Chondrocyte (in vitro differentiated cells): Measurements from ENCODE around the gene C2CD3. TPM values are rescaled to one million over a fixed set of nuclear protein-coding genes. Genes with fewer than 3 reads are reported as not detected.

Experiments used
- DNase-seq: peaks from one replicate; pipeline ENCODE4 v3.0.0; 2021; ENCODE audit warnings: mixed read lengths, low spot score
- H3K27ac Mint-ChIP-seq: one replicate; pipeline ENCODE4 v1.8.0; 2021; ENCODE audit warnings: mild to moderate bottlenecking, moderate library complexity, mixed read lengths; ENCODE audit not compliant: unreplicated experiment
- H3K27me3 Mint-ChIP-seq: 2 replicates; pipeline ENCODE4 v1.8.0; 2021; ENCODE audit warnings: low read depth, mixed read lengths
- H3K36me3 Mint-ChIP-seq: 2 replicates; pipeline ENCODE4 v1.8.0; 2021; ENCODE audit warnings: low read depth, mixed read lengths
- H3K4me1 Mint-ChIP-seq: 2 replicates; pipeline ENCODE4 v1.8.0; 2021; ENCODE audit warnings: low read depth, mild to moderate bottlenecking, mixed read lengths
- H3K4me3 Mint-ChIP-seq: one replicate; pipeline ENCODE4 v1.8.0; 2021; ENCODE audit warnings: mild to moderate bottlenecking, moderate library complexity, mixed read lengths; ENCODE audit not compliant: unreplicated experiment
- H3K9me3 Mint-ChIP-seq: 2 replicates; pipeline ENCODE4 v1.8.0; 2021; ENCODE audit warnings: low read depth, mixed read lengths
- total RNA-seq: library from RNA; stranded (reverse); gene quantifications from 3 replicates; pipeline ENCODE4 v1.2.1, GENCODE V29; 2021
- TF ChIP-seq, protein P1 (sequence below): fragments of 200-600 bp; sonication (generic); IDR thresholded peaks from 2 replicates; pipeline ENCODE4 v1.5.0; 2021; ENCODE audit warnings: antibody characterized with exemption, mild to moderate bottlenecking, moderate library complexity

Gene C2CD3
- total RNA-seq, 1 donor from 2014 or later: 14.7 TPM

DNA sequence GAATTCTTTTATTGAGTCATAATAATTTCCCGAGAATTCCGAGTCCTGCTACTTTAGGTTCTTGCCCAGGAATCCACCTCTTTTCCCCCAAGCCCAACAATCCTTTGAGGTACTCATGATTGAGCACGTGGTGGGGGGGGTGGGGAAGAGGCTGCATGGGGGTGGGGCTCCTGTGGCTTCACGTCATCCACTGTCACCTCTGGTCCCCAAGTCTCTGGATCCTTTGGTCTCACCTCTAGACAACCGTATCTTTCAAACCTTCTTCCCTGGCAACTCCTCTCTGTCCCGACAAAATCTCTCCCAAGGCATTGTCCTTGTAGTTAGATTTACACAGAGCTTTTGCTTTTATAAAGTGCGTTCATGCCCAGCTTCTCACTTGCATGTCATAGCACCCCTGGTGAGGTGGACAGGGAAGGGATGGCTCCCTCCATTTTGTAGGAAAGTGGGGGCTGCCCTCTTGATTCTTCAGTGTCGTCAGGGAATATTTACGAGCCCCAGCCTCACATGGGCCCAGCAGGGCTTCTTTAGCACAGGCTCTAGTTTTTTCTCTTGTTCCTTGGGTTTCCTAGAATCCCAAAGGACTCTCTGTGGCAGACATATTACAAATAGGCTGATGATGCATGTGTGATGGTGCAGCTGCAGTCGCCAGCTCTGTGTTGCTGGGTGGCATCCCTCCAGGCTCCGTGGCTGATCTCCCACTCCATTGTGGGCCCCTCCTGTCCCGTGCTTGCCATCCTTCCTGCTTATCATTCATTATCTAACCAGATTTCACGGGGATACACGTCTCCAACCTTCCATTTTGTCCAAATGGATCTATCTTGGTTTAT is 170.3 kb downstream of the C2CD3 start:
- Mint-ChIP-seq H3K4me1 (no peaks in the 10 kb centered on the region), H3K27me3 (no peaks in the 10 kb centered on the region), H3K4me3 (no peak overlapping the region), H3K36me3 (peaks cover 5% of the 10 kb centered on the region), H3K27ac (no peak overlapping the region), H3K9me3 (no peaks in the 10 kb centered on the region)
- TF ChIP-seq, protein P1, sequence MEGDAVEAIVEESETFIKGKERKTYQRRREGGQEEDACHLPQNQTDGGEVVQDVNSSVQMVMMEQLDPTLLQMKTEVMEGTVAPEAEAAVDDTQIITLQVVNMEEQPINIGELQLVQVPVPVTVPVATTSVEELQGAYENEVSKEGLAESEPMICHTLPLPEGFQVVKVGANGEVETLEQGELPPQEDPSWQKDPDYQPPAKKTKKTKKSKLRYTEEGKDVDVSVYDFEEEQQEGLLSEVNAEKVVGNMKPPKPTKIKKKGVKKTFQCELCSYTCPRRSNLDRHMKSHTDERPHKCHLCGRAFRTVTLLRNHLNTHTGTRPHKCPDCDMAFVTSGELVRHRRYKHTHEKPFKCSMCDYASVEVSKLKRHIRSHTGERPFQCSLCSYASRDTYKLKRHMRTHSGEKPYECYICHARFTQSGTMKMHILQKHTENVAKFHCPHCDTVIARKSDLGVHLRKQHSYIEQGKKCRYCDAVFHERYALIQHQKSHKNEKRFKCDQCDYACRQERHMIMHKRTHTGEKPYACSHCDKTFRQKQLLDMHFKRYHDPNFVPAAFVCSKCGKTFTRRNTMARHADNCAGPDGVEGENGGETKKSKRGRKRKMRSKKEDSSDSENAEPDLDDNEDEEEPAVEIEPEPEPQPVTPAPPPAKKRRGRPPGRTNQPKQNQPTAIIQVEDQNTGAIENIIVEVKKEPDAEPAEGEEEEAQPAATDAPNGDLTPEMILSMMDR: no peak
- DNase-seq: no peak

DNA sequence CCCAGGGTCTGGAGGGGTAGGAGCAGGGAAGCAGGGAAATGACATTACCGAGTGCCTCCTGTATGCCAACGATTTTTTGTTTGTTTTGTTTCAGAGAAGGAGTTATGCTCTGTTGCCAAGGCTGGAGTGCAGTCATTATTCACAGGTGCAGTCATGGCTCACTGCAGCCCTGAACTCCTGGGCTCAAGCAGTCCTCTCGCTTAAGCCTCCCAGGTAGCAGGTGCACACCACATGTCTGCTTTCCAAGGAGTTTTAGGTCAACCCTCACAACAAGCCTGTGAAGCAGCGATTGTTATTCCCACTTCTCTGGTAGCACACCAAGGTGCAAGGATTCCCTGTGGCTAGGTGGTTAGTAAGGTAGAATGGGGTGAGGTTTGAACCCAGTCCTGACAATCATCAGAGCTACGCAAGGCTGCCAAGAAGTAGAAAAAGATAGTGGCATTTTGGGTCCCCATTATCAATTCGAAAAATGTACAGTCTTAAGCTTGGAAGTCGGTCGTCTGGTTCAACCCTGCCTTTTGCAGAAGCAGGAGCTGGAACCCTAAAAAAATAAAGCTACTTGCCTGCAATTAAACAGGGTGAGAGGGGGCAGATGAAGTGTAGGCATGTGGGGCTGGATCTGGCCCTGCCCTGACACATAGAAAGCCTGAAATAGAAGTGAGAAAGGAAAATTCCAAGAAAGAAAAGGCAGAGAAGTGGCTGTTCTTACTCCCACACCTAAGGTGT is 171.1 kb downstream of the C2CD3 start:
- Mint-ChIP-seq H3K4me3 (no peak overlapping the region), H3K36me3 (peaks cover 5% of the 10 kb centered on the region), H3K4me1 (no peaks in the 10 kb centered on the region), H3K9me3 (no peaks in the 10 kb centered on the region), H3K27me3 (no peaks in the 10 kb centered on the region), H3K27ac (no peak overlapping the region)
- TF ChIP-seq, protein P1: no peak
- DNase-seq: no peak

DNA sequence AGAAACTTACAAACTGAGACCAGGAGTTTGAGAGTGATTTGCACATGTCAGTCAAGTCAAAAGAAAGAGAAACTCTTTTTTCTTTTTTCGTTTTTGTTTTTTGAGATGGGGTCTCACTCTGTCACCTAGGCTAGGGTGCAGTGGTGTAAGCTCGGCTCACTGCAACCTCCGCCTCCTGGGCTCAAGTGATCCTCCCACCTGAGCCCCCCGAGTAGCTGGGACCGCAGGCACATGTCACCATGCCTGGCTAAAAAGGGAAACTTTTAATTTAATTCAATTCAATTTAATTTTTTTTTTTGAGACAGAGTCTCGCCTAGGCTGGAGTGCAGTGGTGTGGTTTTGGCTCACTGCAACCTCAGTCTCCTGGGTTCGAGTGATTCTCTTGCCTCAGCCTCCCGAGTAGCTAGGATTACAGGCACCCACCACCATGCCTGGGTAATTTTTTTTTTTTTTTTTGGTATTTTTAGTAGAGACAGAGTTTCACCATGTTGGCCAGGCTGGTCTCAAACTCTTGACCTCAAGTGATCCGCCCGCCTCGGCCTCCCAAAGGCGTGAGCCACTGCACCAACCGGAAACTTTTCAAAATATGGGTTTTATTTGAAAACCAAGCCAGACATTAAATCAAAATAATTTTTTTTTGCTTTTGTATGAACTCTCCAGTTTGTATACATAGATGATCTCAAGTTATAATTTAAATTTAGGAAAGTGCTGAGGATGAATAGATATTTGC is 171.8 kb downstream of the C2CD3 start:
- H3K4me3 Mint-ChIP-seq: no peak overlapping the region
- peaks cover 5% of the 10 kb centered on the region for H3K36me3 Mint-ChIP-seq

DNA sequence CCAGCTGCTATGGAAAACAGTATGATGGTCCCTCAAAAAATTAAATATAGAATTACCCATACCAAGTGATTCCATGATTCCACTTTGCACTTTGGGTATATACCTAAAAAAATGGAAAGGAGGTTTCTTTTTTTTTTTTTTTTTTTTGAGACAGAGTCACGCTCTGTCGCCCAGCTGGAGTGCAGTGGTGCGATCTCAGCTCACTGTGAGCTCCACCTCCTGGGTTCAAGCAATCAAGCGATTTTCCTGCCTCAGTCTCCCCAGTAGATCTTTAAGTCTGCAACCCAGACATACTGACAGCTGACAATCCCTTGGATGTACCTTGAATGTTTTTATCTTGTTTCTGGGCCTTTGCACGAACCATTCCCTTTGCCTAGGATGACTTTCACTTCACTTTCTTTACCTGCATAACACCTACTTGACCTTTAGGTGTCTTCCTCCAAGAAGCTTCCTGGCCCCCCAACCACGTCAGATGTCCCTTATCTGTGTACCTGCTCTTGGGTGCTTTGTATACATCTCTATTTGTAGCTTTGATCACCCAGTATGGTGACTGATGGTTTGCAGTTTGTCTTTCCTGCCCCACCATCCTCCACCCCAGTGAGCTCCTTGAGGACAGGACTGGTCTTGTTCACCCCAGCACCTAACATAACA is 173.6 kb downstream of the C2CD3 start:
- no peaks in the 10 kb centered on the region for H3K27me3 Mint-ChIP-seq
- H3K4me3 Mint-ChIP-seq: no peak overlapping the region
- H3K4me1 Mint-ChIP-seq: no peaks in the 10 kb centered on the region
- no peaks in the 10 kb centered on the region for H3K36me3 Mint-ChIP-seq
- H3K9me3 Mint-ChIP-seq: no peaks in the 10 kb centered on the region
- no peak for DNase-seq
- TF ChIP-seq, protein P1: no peak
- no peak overlapping the region for H3K27ac Mint-ChIP-seq

More for the DNA sequence above, 171.8 kb downstream of the C2CD3 start:
- Mint-ChIP-seq H3K9me3 (no peaks in the 10 kb centered on the region), H3K27me3 (no peaks in the 10 kb centered on the region), H3K27ac (no peak overlapping the region), H3K4me1 (no peaks in the 10 kb centered on the region)
- no peak for DNase-seq
- TF ChIP-seq, protein P1: no peak
